Uterus (tissue), 4 donors: ENCODE data around the gene GLP1R. TPM values are rescaled to one million over a fixed set of nuclear protein-coding genes. Genes with fewer than 3 reads are reported as not detected.

Source experiments
- DNase-seq, 2 donors: peaks; one replicate each; pipeline ENCODE4 v3.0.0-alpha.2; 2019 to 2020
- H3K27ac ChIP-seq, 2 donors: fragments of 200-600 bp; sonication (generic); 1 replicate in 1 of 2; 2 replicates in 1 of 2; pipeline ENCODE4 v1.5.1; 2016 to 2018
- H3K27me3 ChIP-seq, 2 donors: fragments of 200-600 bp; sonication (generic); one replicate each; pipeline ENCODE4 v1.5.1; 2018 to 2019; ENCODE audit warnings: control low read depth in 1 of 2
- H3K36me3 ChIP-seq, 2 donors: fragments of 200-600 bp; sonication (generic); one replicate each; pipeline ENCODE4 v1.5.1; 2019; ENCODE audit warnings: control low read depth in 1 of 2
- H3K4me1 ChIP-seq, 2 donors: fragments of 200-600 bp; sonication (generic); one replicate each; pipeline ENCODE4 v1.5.1; 2018 to 2019; ENCODE audit warnings: control low read depth in 1 of 2
- H3K4me3 ChIP-seq, 2 donors: fragments of 200-600 bp; sonication (generic); 1 replicate in 1 of 2; 2 replicates in 1 of 2; pipeline ENCODE4 v1.5.1; 2018 to 2019; ENCODE audit warnings: mild to moderate bottlenecking in 1 of 2
- H3K9me3 ChIP-seq, 2 donors: fragments of 200-600 bp; sonication (generic); one replicate each; pipeline ENCODE4 v1.5.1; 2019; ENCODE audit warnings: control low read depth in 1 of 2
- POLR2A ChIP-seq, 2 donors: fragments of 450-650 bp; IDR thresholded peaks; one replicate each; pipeline ENCODE4 v1.6.1; 2016; ENCODE audit warnings: antibody characterized with exemption in 2 of 2, mild to moderate bottlenecking in 1 of 2, moderate library complexity in 1 of 2
- intact Hi-C: fragments of 100-400 bp; cut with DNase I; formaldehyde crosslinking; loops from one replicate; pipeline ENCODE4 v1.15.1; 2023; ENCODE audit warnings: low total_unique reads
- total RNA-seq, 4 donors: library from RNA; depleted of rRNA in 3 of 4; stranded (reverse); fragments of >200 nt in 3 of 4; gene quantifications; one replicate each; pipeline versions ENCODE4 v1.1.0 to v1.2.4, GENCODE V29; 2014 to 2023
- TF ChIP-seq, protein P1 (sequence below), 4 experiments: fragments of 200-600 bp in 2 of 4; fragments of 450-650 bp in 2 of 4; sonication (generic) in 2 of 4; IDR thresholded peaks; one replicate each; pipeline ENCODE4 v1.5.1; 2016 to 2019; ENCODE audit warnings: antibody characterized with exemption in 4 of 4, mild to moderate bottlenecking in 2 of 4, moderate library complexity in 1 of 4
- donor health status: DM: yes; HTN: yes; CAD: no.

The GLP1R gene
- total RNA-seq, 4 donors from 2014 or later, result 0.55 TPM; not detected in 3

GRCh38 chr6:39057251-39058155, 8.9 kb downstream of the GLP1R start:
- no peak for DNase-seq
- H3K27me3 ChIP-seq, result no peaks in the 10 kb centered on the region
- intact Hi-C loops, result no loop called here
- no peaks in the 10 kb centered on the region for H3K36me3 ChIP-seq
- no peaks in the 10 kb centered on the region for H3K9me3 ChIP-seq
- TF ChIP-seq, protein P1, sequence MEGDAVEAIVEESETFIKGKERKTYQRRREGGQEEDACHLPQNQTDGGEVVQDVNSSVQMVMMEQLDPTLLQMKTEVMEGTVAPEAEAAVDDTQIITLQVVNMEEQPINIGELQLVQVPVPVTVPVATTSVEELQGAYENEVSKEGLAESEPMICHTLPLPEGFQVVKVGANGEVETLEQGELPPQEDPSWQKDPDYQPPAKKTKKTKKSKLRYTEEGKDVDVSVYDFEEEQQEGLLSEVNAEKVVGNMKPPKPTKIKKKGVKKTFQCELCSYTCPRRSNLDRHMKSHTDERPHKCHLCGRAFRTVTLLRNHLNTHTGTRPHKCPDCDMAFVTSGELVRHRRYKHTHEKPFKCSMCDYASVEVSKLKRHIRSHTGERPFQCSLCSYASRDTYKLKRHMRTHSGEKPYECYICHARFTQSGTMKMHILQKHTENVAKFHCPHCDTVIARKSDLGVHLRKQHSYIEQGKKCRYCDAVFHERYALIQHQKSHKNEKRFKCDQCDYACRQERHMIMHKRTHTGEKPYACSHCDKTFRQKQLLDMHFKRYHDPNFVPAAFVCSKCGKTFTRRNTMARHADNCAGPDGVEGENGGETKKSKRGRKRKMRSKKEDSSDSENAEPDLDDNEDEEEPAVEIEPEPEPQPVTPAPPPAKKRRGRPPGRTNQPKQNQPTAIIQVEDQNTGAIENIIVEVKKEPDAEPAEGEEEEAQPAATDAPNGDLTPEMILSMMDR (IDR thresholded peaks at IDR 0.05), result no peak
- no peak for TF ChIP-seq POLR2A (IDR thresholded peaks at IDR 0.05)
- no peak overlapping the region for H3K4me3 ChIP-seq
- H3K27ac ChIP-seq, result no peak overlapping the region
- H3K4me1 ChIP-seq, result no peaks in the 10 kb centered on the region

- no peaks in the 10 kb centered on the region for H3K27me3 ChIP-seq
- no peak for TF ChIP-seq POLR2A (IDR thresholded peaks at IDR 0.05)
- TF ChIP-seq, protein P1 (IDR thresholded peaks at IDR 0.05), result no peak
- intact Hi-C loops, result no loop called here
These were observed 10.0 kb downstream of the GLP1R start for GRCh38 chr6:39058471-39059147.

DNA sequence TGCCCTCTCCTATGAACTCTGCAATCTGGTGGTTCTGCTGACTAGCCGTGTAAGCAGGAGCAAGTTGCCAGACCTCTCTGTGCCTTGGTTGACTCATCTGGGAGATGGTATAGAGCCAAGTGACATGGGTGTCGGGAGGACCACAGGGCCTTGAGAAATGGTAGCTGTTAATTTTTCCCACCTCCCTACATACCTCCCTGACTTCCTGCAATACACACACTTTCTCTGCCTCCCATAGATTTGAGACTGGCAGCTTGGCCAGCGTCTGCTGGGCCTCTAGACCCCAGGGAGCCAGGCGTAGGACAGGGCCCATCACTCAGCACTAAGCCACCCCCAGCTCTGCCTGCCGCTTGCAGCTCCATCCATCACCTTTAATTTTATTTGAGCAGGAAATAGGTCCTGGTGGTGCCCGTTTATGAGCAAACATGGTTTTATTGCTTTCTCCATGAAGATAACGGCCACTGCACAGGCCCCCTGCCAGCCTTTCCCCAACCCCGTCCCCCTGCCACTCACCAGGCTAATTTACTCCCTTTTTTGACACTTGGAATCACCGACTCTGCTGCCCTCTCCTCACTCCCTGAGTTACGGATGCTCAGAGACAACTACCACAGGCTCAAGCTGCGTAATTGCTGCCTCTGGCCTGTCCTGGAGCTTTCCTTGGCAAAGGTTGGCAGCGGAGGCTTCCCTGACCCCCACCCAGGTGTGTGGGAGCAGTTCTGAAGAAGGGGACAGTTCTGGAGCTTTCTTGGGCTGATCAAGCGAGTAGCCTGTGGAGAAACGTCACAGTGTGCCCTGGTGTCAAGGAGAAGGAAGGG, 11.1 kb downstream of the GLP1R start:
- no peaks in the 10 kb centered on the region for H3K9me3 ChIP-seq
- H3K27ac ChIP-seq, result no peak overlapping the region
- H3K27me3 ChIP-seq, result no peaks in the 10 kb centered on the region
- H3K36me3 ChIP-seq, result no peaks in the 10 kb centered on the region
- H3K4me3 ChIP-seq, result no peak overlapping the region
- no peaks in the 10 kb centered on the region for H3K4me1 ChIP-seq
- DNase-seq, result no peak
- intact Hi-C loops, result no loop called here
- no peak for TF ChIP-seq POLR2A (IDR thresholded peaks at IDR 0.05)
- TF ChIP-seq, protein P1 (IDR thresholded peaks at IDR 0.05), result no peak

More at GRCh38 chr6:39058471-39059147, 10.0 kb downstream of the GLP1R start:
- H3K4me3 ChIP-seq, result no peak overlapping the region
- no peaks in the 10 kb centered on the region for H3K36me3 ChIP-seq
- no peaks in the 10 kb centered on the region for H3K4me1 ChIP-seq
- H3K27ac ChIP-seq, result no peak overlapping the region
- no peak for DNase-seq
- no peaks in the 10 kb centered on the region for H3K9me3 ChIP-seq

DNA sequence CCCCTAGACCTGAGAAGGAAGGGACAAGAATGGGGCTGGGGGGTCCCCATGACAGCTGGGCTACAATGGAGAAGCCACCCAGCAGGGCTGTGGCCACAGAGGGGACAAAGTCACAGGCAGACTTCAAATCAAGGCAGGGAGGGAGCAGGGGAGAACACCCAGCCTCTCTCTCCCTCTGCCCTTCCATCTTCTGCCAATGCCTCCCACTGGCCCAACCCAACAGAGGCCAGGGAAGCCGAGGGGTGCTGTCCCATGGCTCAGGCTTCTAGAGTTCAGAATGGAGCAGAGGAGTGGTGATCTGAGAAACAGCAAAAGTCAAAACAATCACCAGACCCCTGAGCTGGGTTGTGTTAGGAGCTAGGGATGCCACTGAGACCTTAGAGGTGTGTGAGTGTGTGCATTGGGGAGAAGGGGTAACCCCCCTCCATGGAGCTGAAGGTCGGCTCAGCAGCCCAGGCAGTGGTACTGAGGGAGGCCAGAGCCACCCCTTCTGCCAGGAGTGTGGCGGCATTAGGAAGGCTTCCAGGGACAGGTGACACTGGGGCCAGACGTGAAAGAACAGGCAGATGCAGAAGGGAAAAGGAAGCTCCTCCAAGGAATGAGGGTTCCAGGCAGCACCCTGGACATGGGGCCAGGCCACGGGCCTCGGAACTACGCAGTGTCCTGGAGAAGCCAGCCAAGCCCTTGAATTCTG, 12.0 kb downstream of the GLP1R start:
- no peaks in the 10 kb centered on the region for H3K36me3 ChIP-seq
- no peaks in the 10 kb centered on the region for H3K9me3 ChIP-seq
- H3K27me3 ChIP-seq, result no peaks in the 10 kb centered on the region
- H3K4me1 ChIP-seq, result no peaks in the 10 kb centered on the region
- intact Hi-C loops, result no loop called here
- H3K27ac ChIP-seq, result no peak overlapping the region
- no peak for DNase-seq
- no peak overlapping the region for H3K4me3 ChIP-seq
- TF ChIP-seq POLR2A (IDR thresholded peaks at IDR 0.05), result no peak
- TF ChIP-seq, protein P1 (IDR thresholded peaks at IDR 0.05), result no peak
